Lower lobe of right lung (tissue), 2 donors: ENCODE measurements around the gene DDIAS. TPM values are rescaled to one million over a fixed set of nuclear protein-coding genes. Genes with fewer than 3 reads are reported as not detected.
"Not testable (repeated sequence)": the region's sequence is repeated elsewhere in the genome, so short reads cannot be mapped to it uniquely, and the experiment has no call there.

ENCODE experiments used
- ATAC-seq, 2 donors: fragments of 200-7000 bp; cut with Tn5 transposase; one replicate each; pipeline ENCODE4 v1.9.1; 2020 to 2022; ENCODE audit warnings: mild to moderate bottlenecking in 2 of 2, moderate library complexity in 2 of 2
- DNase-seq: peaks from one replicate; pipeline ENCODE4 v3.0.0-alpha.2; 2020
- H3K27ac ChIP-seq: fragments of 200-600 bp; one replicate; pipeline ENCODE4 v1.8.0; 2022
- H3K27me3 ChIP-seq: fragments of 200-600 bp; one replicate; pipeline ENCODE4 v1.8.0; 2022; ENCODE audit warnings: low read depth
- H3K36me3 ChIP-seq: fragments of 200-600 bp; one replicate; pipeline ENCODE4 v1.8.0; 2022; ENCODE audit warnings: mild to moderate bottlenecking
- H3K4me1 ChIP-seq: fragments of 200-600 bp; one replicate; pipeline ENCODE4 v1.8.0; 2022
- H3K4me3 ChIP-seq: fragments of 200-600 bp; one replicate; pipeline ENCODE4 v1.8.0; 2022; ENCODE audit warnings: mild to moderate bottlenecking
- H3K9me3 ChIP-seq: fragments of 200-600 bp; one replicate; pipeline ENCODE4 v1.8.0; 2022
- CTCF ChIP-seq: fragments of 200-600 bp; IDR thresholded peaks from one replicate; pipeline ENCODE4 v1.8.0; 2022; ENCODE audit warnings: antibody characterized with exemption, mild to moderate bottlenecking
- intact Hi-C: fragments of 100-400 bp; cut with DNase I; formaldehyde crosslinking; loops from one replicate; pipeline ENCODE4 v1.11.0; 2022
- total RNA-seq: library from RNA; stranded (reverse); fragmentation: NEBNext Ultra II Directional; extraction: Animal tissue kit (Norgen Biotek cat#: 25700); gene quantifications from one replicate; pipeline ENCODE4 v1.2.1, GENCODE V29; 2021
- donor health status: DM: no; HTN: yes; CAD: no; lungs with severe emphysema.

Gene DDIAS
- total RNA-seq, 1 donor from 2014 or later, result 13.3 TPM

- Histone ChIP-seq H3K27me3 (no peaks in the 10 kb centered on the region), H3K4me3 (no peak overlapping the region), H3K36me3 (no peaks in the 10 kb centered on the region), H3K27ac (no peak overlapping the region), H3K9me3 (no peaks in the 10 kb centered on the region), H3K4me1 (peaks cover 3% of the 10 kb centered on the region)
- ATAC-seq (peak; percentile 45 to 70), DNase-seq (no peak)
- no peak for TF ChIP-seq CTCF
- intact Hi-C loops, result no loop called here
Measured at GRCh38 chr11:82960779-82961143, 59.2 kb downstream of the DDIAS start.

- H3K4me3 ChIP-seq, H3K9me3 ChIP-seq, ATAC-seq, intact Hi-C loops, H3K27me3 ChIP-seq, DNase-seq, H3K27ac ChIP-seq, H3K4me1 ChIP-seq, H3K36me3 ChIP-seq: not testable (repeated sequence)
Measured at GRCh38 chr11:82962021-82962420, 60.5 kb downstream of the DDIAS start.

- no peaks in the 10 kb centered on the region for H3K4me1 ChIP-seq
- no peak for DNase-seq
Measured at GRCh38 chr11:82967381-82967780, 65.8 kb downstream of the DDIAS start.

GRCh38 chr11:82969811-82970210 lies 68.3 kb downstream of the DDIAS start:
- Histone ChIP-seq H3K27ac (no peak overlapping the region), H3K4me1 (no peaks in the 10 kb centered on the region), H3K36me3 (no peaks in the 10 kb centered on the region), H3K4me3 (no peak overlapping the region), H3K9me3 (no peaks in the 10 kb centered on the region), H3K27me3 (no peaks in the 10 kb centered on the region)
- ATAC-seq (no peak), DNase-seq (no peak)
- TF ChIP-seq CTCF, result no peak
- intact Hi-C loops, result no loop called here

More at GRCh38 chr11:82967381-82967780, 65.8 kb downstream of the DDIAS start:
- no peak for ATAC-seq
- Histone ChIP-seq H3K4me3 (no peak overlapping the region), H3K27ac (no peak overlapping the region), H3K9me3 (no peaks in the 10 kb centered on the region), H3K36me3 (no peaks in the 10 kb centered on the region), H3K27me3 (no peaks in the 10 kb centered on the region)
- intact Hi-C loops, result no loop called here
- no peak for TF ChIP-seq CTCF

GRCh38 chr11:82970507-82971083 lies 69.1 kb downstream of the DDIAS start:
- H3K9me3 ChIP-seq, H3K36me3 ChIP-seq, H3K4me3 ChIP-seq, intact Hi-C loops, H3K27me3 ChIP-seq, DNase-seq, H3K27ac ChIP-seq, H3K4me1 ChIP-seq: not testable (repeated sequence)
- peak in 1 of 2 donors; percentile 32 for ATAC-seq

- H3K4me3 ChIP-seq, H3K9me3 ChIP-seq: not testable (repeated sequence)
Measured at GRCh38 chr11:82971519-82971946, 70.0 kb downstream of the DDIAS start.

GRCh38 chr11:82972103-82972502 lies 70.6 kb downstream of the DDIAS start:
- intact Hi-C loops, result no loop called here

More at GRCh38 chr11:82971519-82971946, 70.0 kb downstream of the DDIAS start:
- H3K4me1 ChIP-seq, H3K27ac ChIP-seq, intact Hi-C loops, DNase-seq, H3K36me3 ChIP-seq, ATAC-seq, H3K27me3 ChIP-seq: not testable (repeated sequence)

More at GRCh38 chr11:82972103-82972502, 70.6 kb downstream of the DDIAS start:
- no peaks in the 10 kb centered on the region for H3K36me3 ChIP-seq
- H3K27me3 ChIP-seq, result no peaks in the 10 kb centered on the region
- no peaks in the 10 kb centered on the region for H3K4me1 ChIP-seq
- H3K4me3 ChIP-seq, result no peak overlapping the region
- ATAC-seq, result no peak
- H3K9me3 ChIP-seq, result no peaks in the 10 kb centered on the region
- DNase-seq, result no peak
- no peak for TF ChIP-seq CTCF
- H3K27ac ChIP-seq, result no peak overlapping the region
